ENCODE data around the gene HSD11B2.

Gene HSD11B2

DNA sequence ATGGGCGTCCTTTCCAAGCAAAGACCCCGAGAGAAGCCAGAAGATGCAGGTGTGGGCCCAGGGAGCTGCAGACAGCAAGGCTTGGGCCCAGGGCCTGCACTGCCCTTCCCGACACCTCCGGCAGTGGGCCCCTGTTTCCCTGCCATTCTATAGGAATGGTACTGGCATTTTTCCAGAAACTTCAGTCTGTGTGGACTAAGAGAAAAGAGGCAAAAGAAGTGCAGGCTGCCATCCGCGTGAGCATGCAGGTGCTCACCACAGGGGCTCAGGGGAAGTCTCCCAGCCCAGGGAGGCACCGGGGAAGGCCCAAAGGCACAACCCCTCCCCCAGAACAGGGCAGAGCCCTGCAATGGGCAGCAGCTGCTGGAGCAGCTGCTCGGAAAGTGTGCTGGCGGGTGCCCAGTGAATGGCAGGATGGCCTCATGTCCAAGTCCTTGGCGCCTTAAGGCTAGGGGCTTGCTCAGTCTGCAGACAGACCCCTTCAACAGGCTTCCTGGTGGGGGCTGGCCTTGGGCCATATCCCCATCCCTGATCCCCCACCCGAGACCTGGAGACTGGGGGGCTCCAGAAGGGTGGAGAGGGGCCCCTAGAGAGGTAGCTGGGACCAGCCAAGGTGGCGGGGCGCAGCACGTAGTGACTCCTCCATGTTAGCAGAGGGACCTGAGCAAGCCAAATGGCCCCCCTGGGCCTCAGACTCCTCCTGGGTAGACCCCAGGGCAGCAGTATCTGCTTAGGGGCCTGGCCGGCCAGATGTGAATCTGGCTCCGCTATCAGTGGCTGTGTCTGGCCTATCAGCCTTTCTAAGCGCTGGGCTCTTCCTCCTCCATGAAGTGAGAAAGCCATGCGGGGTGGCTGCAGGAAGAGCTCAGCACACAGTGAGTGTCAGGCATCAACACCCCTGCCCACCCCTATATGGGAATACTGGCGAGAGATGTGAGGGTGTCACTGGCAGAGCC, 30.9 kb upstream of the HSD11B2 start:
- TF ChIP-seq, protein P1, sequence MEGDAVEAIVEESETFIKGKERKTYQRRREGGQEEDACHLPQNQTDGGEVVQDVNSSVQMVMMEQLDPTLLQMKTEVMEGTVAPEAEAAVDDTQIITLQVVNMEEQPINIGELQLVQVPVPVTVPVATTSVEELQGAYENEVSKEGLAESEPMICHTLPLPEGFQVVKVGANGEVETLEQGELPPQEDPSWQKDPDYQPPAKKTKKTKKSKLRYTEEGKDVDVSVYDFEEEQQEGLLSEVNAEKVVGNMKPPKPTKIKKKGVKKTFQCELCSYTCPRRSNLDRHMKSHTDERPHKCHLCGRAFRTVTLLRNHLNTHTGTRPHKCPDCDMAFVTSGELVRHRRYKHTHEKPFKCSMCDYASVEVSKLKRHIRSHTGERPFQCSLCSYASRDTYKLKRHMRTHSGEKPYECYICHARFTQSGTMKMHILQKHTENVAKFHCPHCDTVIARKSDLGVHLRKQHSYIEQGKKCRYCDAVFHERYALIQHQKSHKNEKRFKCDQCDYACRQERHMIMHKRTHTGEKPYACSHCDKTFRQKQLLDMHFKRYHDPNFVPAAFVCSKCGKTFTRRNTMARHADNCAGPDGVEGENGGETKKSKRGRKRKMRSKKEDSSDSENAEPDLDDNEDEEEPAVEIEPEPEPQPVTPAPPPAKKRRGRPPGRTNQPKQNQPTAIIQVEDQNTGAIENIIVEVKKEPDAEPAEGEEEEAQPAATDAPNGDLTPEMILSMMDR (IDR thresholded peaks at IDR 0.05; ENCODE audit: low read depth, low read length, missing control alignments): no peak
- H3K4me3 ChIP-seq (ENCODE audit: low read depth, low read length): no peak overlapping the region
- DNase-seq (ENCODE audit: low read depth): no peak
- in situ Hi-C loops (cut with HindIII; ENCODE audit: low sequenced_read_pairs): loop anchor here (5.0 kb wide), 1 partner anchor 73 kb away; the partner anchor contains the start of genes KCTD19 and LRRC36

DNA sequence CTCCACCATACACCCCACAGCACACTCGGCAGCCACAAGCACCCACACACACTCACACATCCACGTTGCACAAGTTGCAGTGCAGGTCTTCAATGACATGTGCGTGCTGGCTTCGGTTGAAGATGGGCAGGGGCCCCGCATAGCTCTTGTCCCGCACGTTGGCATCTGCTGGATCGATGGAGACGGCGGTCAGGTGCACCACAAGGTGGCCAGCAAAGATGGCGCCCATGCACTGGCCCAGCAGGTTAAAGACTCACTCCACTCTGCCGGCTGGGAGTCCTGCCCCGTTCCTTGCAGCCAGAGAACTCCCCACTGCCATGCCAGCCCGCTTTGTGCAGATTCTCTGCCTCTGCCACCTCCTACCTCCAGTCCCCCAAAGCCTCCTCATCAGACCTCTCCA, 30.0 kb upstream of the HSD11B2 start:
- TF ChIP-seq, protein P1 (IDR thresholded peaks at IDR 0.05; ENCODE audit: low read depth, low read length, missing control alignments): no peak
- in situ Hi-C loops (cut with HindIII; ENCODE audit: low sequenced_read_pairs): no loop called here
- DNase-seq (ENCODE audit: low read depth): no peak
- H3K4me3 ChIP-seq (ENCODE audit: low read depth, low read length): no peak overlapping the region

DNA sequence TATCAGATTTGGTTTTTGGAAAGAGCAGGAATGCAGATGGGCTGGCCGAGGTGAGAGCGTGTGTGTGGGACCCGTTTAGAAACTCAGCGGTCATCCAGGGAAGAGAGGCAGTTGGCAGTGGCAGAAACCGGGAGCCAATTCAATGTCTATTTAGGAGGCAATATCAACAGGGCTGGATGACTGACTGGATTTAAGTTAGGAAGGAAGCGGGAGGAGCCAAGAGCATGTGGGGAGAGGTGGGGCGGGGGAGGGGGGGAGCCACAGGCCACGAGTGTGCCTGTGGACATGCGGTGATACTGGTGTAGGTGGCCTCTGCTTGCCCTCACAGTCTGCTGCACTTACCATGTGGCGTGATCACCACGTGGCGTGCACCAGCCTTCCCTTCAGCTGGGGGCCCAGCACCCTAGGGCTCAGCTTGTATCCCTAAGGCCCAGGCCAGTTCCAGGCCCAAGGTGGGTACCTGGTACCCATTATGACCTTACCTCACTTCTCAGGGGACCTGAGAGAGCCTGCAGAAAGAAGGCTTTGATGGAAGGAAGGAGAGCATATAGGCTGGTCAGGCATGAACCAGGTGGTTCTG, 26.9 kb upstream of the HSD11B2 start:
- TF ChIP-seq, protein P1 (IDR thresholded peaks at IDR 0.05; ENCODE audit: low read depth, low read length, missing control alignments): no peak

DNA sequence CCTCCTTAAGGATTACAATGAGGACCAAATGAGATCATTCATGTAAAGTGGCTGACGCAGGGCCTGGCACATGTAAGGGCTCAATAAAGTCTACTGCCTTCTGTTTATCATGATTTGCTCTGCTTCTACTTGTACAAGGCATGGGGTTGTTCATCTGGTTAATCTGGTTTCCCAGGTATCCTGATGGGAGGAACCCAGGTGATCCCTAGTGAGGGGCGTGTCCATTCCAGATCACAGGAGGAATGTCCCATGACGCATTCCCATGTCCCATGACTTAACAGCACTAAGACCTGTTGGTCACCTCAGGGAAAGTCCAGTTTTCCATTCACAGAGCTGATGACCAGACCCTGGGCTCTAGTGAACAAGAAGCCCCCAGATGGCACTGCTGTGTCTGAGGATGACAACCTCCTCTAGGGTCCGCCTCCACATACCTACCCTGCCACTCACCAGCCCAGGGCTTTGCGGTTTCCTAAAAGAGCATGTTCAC, 26.1 kb upstream of the HSD11B2 start:
- in situ Hi-C loops (cut with HindIII; ENCODE audit: low sequenced_read_pairs): no loop called here
- no peak overlapping the region for H3K4me3 ChIP-seq (ENCODE audit: low read depth, low read length)
- TF ChIP-seq, protein P1 (IDR thresholded peaks at IDR 0.05; ENCODE audit: low read depth, low read length, missing control alignments): no peak
- DNase-seq (ENCODE audit: low read depth): no peak

More for the DNA sequence above, 26.9 kb upstream of the HSD11B2 start:
- in situ Hi-C loops (cut with HindIII; ENCODE audit: low sequenced_read_pairs): no loop called here
- H3K4me3 ChIP-seq (ENCODE audit: low read depth, low read length): no peak overlapping the region
- DNase-seq (ENCODE audit: low read depth): no peak

DNA sequence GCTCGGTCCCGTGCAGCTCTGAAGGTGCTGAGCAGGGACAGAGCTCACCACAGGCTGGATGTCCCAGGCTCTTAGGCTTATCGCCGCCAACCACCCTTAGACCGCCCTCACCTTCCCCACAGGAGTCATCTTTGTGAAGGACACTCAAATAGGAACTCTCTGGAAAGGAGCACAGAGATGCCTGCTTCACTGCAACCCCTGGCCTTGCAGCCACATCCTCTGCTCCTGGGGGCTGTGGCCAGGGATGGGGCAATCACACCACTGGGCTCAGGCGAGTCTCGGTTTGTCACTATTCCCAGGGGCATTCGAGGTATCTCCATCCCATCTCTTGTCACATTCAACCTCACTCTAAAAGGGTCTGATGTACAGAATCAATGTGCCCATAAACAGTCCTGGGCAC, 25.6 kb upstream of the HSD11B2 start:
- DNase-seq (ENCODE audit: low read depth): no peak
- TF ChIP-seq, protein P1 (IDR thresholded peaks at IDR 0.05; ENCODE audit: low read depth, low read length, missing control alignments): no peak
- H3K4me3 ChIP-seq (ENCODE audit: low read depth, low read length): no peak overlapping the region
- in situ Hi-C loops (cut with HindIII; ENCODE audit: low sequenced_read_pairs): no loop called here

DNA sequence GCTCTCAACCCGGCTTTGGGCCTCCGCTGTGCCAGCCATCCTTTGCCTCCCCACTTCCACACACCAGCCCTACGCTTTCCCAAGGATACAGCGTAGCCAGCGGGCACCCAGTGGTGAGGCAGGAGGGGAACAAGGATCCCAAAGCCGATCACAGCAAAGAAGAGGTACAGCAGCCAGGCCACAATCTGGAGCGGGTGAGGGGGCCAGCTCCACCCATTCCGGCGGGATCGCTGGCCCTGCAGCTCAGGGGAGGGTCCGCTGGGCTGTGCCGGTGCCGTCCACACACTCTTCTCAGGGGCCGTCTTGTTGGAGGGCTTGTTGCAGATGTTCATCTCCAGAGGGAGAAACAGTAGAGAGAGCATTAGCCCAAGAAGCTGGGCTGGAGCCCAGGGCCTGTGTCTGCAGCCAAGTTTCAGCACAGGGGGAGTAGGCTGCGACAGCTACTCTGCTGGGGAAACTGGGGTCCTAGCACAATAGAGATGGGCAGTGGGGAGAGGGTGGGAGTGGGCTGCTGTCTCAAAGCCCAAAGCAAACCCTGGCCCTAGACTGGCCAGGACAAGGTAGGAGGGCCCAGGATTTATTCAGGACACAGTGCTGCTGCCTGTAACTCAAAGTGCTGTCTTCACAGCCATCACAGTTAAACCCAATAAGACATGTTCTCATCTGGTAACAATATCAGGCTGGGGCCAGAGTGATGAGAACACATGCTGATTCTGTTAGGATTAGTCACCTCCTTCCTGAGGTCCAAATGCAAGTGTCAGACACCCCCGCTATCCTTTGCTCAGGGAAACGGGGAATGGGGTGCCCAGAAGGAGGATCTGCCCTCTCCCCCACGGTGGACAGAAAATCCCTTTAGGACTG, 24.6 kb upstream of the HSD11B2 start:
- TF ChIP-seq, protein P1 (IDR thresholded peaks at IDR 0.05; ENCODE audit: low read depth, low read length, missing control alignments): no peak
- in situ Hi-C loops (cut with HindIII; ENCODE audit: low sequenced_read_pairs): no loop called here
- DNase-seq (ENCODE audit: low read depth): no peak
- no peak overlapping the region for H3K4me3 ChIP-seq (ENCODE audit: low read depth, low read length)

All from astrocyte of the cerebellum (primary cell).